Natural killer cell (primary cell): ENCODE results near the gene EFHD1. TPM values are rescaled to one million over a fixed set of nuclear protein-coding genes. Genes with fewer than 3 reads are reported as not detected.

ENCODE experiments used
- ATAC-seq, 3 donors: fragments of 150-1000 bp in 2 of 3; fragments of 200-7000 bp in 1 of 3; cut with Tn5 transposase; 1 replicate in 1 of 3; 2 replicates in 2 of 3; pipeline ENCODE4 v1.10.0; 2021; ENCODE audit warnings: mild to moderate bottlenecking in 2 of 3, moderate library complexity in 2 of 3
- DNase-seq, 2 donors: peaks; one replicate each; pipeline versions ENCODE4 v3.0.0 to v3.0.0-alpha.2; 2013 to 2021; ENCODE audit warnings: mixed read lengths in 1 of 2
- H3K27ac ChIP-seq: one replicate; pipeline ENCODE4 v1.5.1; 2013; ENCODE audit warnings: mild to moderate bottlenecking, low read length
- H3K27me3 ChIP-seq: one replicate; pipeline ENCODE4 v1.6.1; 2013; ENCODE audit warnings: low read length; ENCODE audit not compliant: control insufficient read depth, insufficient read depth
- H3K36me3 ChIP-seq: one replicate; pipeline ENCODE4 v1.6.1; 2013; ENCODE audit warnings: low read length; ENCODE audit not compliant: control insufficient read depth, insufficient read depth
- H3K4me1 ChIP-seq: one replicate; pipeline ENCODE4 v1.6.1; 2013; ENCODE audit warnings: low read length; ENCODE audit not compliant: control insufficient read depth, insufficient read depth
- H3K4me3 ChIP-seq: one replicate; pipeline ENCODE4 v1.5.1; 2013; ENCODE audit warnings: low read length
- H3K9me3 ChIP-seq: one replicate; pipeline ENCODE4 v1.6.1; 2013; ENCODE audit warnings: low read length; ENCODE audit not compliant: control insufficient read depth, insufficient read depth
- H3K27ac Mint-ChIP-seq, 2 donors: one replicate each; pipeline ENCODE4 v1.8.0; 2022; ENCODE audit warnings: mild to moderate bottlenecking in 2 of 2, mixed read lengths in 2 of 2, moderate library complexity in 1 of 2
- H3K27me3 Mint-ChIP-seq, 2 donors: one replicate each; pipeline ENCODE4 v1.8.0; 2022; ENCODE audit warnings: low read depth in 2 of 2, mixed read lengths in 2 of 2
- H3K36me3 Mint-ChIP-seq: one replicate; pipeline ENCODE4 v1.8.0; 2022; ENCODE audit warnings: mixed read lengths
- H3K4me1 Mint-ChIP-seq, 2 donors: one replicate each; pipeline ENCODE4 v1.8.0; 2022; ENCODE audit warnings: mixed read lengths in 2 of 2
- H3K4me3 Mint-ChIP-seq: one replicate; pipeline ENCODE4 v1.8.0; 2022; ENCODE audit warnings: mild to moderate bottlenecking, moderate library complexity, mixed read lengths
- H3K9me3 Mint-ChIP-seq, 2 donors: one replicate each; pipeline ENCODE4 v1.8.0; 2022; ENCODE audit warnings: mixed read lengths in 2 of 2
- CTCF ChIP-seq: fragments of 200-600 bp; IDR thresholded peaks from one replicate; pipeline ENCODE4 v1.8.0; 2022; ENCODE audit warnings: antibody characterized with exemption
- WGBS: methylation state at CpG from one replicate; pipeline ENCODE4 v1.1.7; 2013; ENCODE audit warnings: missing lambda C conversion rate; ENCODE audit not compliant: insufficient coverage; 5-methylcytosine and 5-hydroxymethylcytosine counted together
- intact Hi-C: fragments of 100-400 bp; cut with micrococcal nuclease; formaldehyde crosslinking; loops from one replicate; pipeline ENCODE4 v1.14.2; 2022
- total RNA-seq, 4 donors: library from RNA; stranded (reverse); fragments of 120-200 nt in 1 of 4; gene quantifications; one replicate each; pipeline versions ENCODE4 v1.2.3 to v1.2.4, GENCODE V29; 2013 to 2022

Gene EFHD1
- total RNA-seq, 3 donors from 2014 or later (not counting 1 experiment from before 2014, with no cell fraction given), result 0.58 TPM; not detected in 2

DNA sequence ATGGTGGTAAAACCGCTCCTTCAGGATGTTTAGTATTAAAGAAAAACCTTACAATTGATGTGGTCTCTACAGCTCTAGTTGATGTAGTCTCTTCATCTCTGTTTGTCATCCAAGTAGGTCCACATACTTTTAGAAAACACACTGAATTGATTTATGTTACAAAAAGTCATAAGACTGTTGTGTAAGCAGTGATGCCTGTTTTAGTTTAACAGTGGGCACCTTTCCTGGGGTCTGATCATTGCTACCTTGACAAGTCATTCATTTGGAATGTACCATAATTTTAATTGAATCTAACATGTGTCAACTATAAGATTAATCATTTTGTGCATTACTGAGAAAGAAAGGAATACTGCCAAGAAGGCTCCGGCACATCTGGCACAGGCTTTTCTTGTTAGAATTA lies 98.1 kb downstream of the EFHD1 start:
- intact Hi-C loops, result no loop called here
- Mint-ChIP-seq H3K9me3 (no peaks in the 10 kb centered on the region), H3K4me3 (no peak overlapping the region), H3K27ac (peak overlapping the region; percentile 37 to 46), H3K4me1 (peaks cover 0 to 24% of the 10 kb centered on the region in 2 donors), H3K27me3 (no peaks in the 10 kb centered on the region), H3K36me3 (no peaks in the 10 kb centered on the region)
- no peak for TF ChIP-seq CTCF
- no peak for DNase-seq
- Histone ChIP-seq H3K4me3 (no peak overlapping the region), H3K27me3 (no peaks in the 10 kb centered on the region), H3K27ac (no peak overlapping the region), H3K36me3 (peaks cover 37% of the 10 kb centered on the region), H3K9me3 (no peaks in the 10 kb centered on the region), H3K4me1 (no peaks in the 10 kb centered on the region)
- WGBS, result 78% methylated on average over 1 of the region's 2 CpGs
- ATAC-seq, result no peak

Other genes with a start within 250 kb of the EFHD1 start
- not detected for gene ALPG, start 226.8 kb upstream of the EFHD1 start, total RNA-seq
- not detected for gene ALPI, start 177.5 kb upstream of the EFHD1 start, total RNA-seq
- not detected for gene ECEL1, start 145.8 kb upstream of the EFHD1 start, total RNA-seq
- not detected for gene PRSS56, start 113.2 kb upstream of the EFHD1 start, total RNA-seq
- not detected for gene CHRND, start 107.4 kb upstream of the EFHD1 start, total RNA-seq
- not detected for gene CHRNG, start 93.9 kb upstream of the EFHD1 start, total RNA-seq
- 10 to 100 TPM; 10.6 to 13.2 (median 12.4) TPM for gene TIGD1, start 83.0 kb upstream of the EFHD1 start, total RNA-seq
- 10 to 100 TPM; 62.2 to 67.6 (median 63.5) TPM for gene EIF4E2, start 82.9 kb upstream of the EFHD1 start, total RNA-seq
- 10 to 100 TPM; 73.6 to 85.3 (median 80.1) TPM for gene GIGYF2, start 63.7 kb downstream of the EFHD1 start, total RNA-seq
- not detected for gene KCNJ13, start 143.0 kb downstream of the EFHD1 start, total RNA-seq
- gene SNORC, start 236.7 kb downstream of the EFHD1 start, total RNA-seq, result 1 to 10 TPM in 1 of 3 donors, under 1 TPM in 2; 0.47 to 1.0 (median 0.98) TPM